VCaP (cell line): ENCODE results near the gene CST11.

Experiments
- H3K27ac ChIP-seq: fragments of 450-650 bp; 2 replicates; pipeline ENCODE4 v1.5.1; 2017
- TF ChIP-seq, protein P1 (sequence below): fragments of 450-650 bp; conservative IDR thresholded peaks from 2 replicates; pipeline ENCODE4 v1.5.1; 2017; ENCODE audit warnings: mild to moderate bottlenecking, moderate library complexity

Gene CST11

DNA sequence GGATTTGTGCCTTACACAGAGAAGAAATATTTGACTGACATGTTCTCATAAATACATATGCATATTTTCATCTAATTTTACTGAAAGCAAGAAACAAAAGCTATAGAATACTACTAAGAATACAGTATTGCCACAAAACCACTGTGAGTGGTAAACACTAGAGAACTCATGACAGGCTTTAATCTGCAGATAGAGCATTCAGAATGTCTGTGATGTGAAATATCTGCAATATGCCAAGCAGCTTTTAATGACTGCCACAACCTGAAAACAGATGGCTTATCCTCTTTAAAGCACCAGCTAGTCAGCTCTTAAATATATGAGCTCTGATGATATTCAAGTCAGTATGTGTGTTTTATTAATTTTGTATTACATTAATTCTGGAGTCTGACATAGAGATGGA, 34.8 kb downstream of the CST11 start:
- TF ChIP-seq, protein P1, sequence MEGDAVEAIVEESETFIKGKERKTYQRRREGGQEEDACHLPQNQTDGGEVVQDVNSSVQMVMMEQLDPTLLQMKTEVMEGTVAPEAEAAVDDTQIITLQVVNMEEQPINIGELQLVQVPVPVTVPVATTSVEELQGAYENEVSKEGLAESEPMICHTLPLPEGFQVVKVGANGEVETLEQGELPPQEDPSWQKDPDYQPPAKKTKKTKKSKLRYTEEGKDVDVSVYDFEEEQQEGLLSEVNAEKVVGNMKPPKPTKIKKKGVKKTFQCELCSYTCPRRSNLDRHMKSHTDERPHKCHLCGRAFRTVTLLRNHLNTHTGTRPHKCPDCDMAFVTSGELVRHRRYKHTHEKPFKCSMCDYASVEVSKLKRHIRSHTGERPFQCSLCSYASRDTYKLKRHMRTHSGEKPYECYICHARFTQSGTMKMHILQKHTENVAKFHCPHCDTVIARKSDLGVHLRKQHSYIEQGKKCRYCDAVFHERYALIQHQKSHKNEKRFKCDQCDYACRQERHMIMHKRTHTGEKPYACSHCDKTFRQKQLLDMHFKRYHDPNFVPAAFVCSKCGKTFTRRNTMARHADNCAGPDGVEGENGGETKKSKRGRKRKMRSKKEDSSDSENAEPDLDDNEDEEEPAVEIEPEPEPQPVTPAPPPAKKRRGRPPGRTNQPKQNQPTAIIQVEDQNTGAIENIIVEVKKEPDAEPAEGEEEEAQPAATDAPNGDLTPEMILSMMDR = no peak
- no peak overlapping the region for H3K27ac ChIP-seq

DNA sequence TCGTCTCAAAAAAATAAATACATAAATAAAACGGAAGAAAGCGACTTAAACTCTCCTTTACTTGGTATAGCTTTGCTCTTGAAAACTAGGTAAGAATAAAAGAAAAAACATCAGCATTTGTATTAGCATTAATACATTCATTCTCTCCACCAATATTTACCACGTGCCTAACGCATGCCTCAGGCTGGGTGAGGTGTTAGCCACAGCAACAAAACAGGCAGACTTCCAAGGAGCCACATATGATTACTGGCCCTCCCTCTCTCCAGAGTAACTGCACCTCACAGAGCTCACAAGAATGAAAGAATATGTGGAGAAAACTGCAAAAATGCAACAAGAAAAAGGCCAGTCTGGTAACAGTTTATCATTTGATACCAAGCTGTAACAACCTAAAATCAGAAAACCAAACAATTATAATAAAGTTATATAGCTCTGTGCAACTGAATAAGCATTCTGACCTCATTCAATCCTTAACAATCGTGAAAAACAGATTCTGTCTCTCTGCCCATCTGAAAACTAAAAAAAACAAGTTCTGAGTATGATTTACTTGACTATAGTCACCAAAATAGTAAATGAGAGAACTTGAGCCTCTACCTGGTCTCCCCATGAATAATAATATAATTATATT, 36.6 kb downstream of the CST11 start:
- TF ChIP-seq, protein P1 = no peak
- no peak overlapping the region for H3K27ac ChIP-seq

DNA sequence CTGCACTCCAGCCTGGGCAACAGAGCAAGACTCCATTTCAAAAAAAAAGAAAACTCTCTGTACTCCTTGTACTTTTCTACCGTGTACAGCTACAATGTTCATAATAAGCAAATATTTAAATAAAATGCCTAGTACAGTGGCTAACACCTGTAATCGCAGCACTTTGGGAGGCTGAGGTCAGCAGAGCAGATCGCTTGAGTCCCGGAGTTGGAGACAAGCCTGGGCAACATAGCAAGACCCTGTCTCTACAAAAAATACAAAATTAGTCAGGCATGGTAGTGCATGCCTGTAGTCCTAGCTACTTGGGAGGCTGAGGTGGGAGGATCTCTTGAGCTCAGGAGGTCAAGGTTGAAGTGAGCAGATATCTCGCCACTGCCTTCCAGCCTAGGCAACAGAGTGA, 37.1 kb downstream of the CST11 start:
- TF ChIP-seq, protein P1 = no peak
- no peak overlapping the region for H3K27ac ChIP-seq

DNA sequence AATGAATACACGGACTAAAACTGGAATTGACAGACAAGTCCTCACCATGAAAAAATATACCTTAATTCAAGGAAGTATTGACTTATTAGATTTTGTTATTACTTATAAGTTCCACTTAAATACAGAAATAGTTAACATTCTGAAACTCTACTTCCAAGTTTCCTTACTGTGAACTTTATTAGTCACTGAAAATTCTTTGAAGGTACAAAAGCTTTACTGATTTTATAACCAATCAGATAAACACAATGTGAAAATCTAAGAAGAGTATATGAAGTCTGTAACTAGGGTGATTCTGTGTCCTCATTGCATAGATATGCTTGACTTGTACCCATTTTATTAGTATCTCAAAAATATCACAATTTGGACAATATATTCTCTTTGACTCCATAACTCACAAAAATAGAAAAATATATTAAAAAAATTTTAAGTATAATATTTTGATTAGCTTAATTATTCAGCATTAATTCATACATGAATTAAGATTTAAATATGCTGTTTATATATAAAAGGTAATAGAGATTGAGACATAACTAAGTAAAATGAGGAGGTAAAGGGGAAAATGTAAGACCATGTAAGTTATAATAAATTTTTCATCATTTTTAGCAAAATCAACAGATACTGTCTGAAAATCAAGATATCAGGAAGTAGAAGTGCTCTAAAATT, 38.0 kb downstream of the CST11 start:
- H3K27ac ChIP-seq = no peak overlapping the region
- TF ChIP-seq, protein P1 = no peak

DNA sequence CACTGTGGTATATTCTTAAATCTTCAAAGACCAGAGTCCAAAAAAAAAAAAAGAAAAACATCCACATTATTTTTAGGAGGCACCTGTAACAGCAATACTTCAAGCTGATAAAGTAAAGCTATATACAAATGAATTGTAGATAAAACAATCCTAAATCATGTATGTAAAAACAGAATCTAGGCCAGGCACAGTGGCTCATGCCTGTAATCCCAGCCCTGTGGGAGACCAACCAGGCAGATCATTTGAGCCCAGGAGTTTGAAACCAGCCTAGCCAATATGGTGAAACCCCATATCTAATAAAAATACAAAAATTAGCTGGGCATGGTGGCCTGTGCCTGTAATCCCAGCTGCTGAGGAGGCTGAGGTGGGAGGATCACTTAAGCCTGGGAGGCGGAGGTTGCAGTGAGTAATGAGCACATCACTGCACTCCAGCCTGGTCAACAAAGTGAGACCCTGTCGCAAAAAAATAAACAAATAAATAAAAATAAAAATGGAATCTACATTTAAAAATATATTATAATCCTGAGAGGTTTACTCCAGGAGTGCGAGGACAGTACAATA, 38.7 kb downstream of the CST11 start:
- TF ChIP-seq, protein P1 = no peak
- H3K27ac ChIP-seq = no peak overlapping the region

DNA sequence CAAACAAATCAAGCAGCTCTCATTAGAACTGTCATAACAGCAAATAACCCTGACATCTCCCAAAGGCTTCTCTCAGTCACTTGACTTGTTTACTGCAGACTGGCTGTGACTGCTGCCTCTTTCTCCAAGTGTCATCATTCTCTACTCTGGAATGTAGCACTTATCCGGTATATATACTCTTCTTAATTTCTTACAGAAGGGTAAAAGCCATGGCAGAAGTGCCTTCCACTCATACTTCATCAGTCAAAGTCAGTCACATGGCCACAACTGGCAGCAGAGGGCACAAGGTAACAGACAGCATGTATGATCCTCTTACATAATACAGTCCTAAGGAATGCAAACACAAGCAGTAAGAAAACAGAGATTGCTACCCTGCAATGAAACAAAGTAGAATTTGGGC, 40.6 kb downstream of the CST11 start:
- H3K27ac ChIP-seq = no peak overlapping the region
- TF ChIP-seq, protein P1 = no peak

DNA sequence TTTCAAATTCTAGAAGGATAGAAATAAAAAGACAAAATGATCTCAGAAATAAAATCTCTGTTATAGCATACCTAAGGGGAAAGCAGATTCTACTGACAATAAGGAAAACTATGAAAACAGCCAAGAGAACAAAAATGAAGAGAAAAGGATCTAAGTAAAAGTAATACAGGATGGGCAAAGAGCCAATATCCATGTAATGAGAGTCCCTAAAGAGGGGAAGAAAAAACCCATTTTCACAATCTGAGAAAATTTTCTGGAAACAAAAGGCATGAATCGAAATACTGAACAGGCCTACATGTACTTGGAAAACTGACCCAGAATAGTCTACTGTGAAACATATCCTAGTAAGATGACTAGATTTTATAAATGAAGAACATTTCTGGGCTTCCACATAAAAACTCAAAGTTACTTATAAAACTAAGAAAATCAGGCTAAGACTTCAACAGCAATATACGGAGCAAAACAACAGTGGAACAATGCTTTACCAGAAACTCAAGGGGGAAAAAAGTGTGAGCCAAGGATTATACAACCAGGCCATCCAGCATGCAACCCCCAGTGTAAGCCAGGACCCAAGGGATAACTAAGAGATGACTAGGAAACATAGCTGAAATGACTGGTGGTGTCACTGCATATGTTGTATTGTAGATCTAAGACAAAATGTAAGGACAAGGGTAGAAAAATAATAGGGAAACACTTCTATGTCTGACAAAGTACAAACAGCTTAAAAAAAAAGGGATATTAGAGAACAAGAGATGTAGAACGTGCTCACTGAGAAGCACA, 41.6 kb downstream of the CST11 start:
- H3K27ac ChIP-seq = no peak overlapping the region
- TF ChIP-seq, protein P1 = no peak
